Measurements from ENCODE around the gene APOL4.
"Not testable (repeated sequence)": the region's sequence is repeated elsewhere in the genome, so short reads cannot be mapped to it uniquely, and the experiment has no call there.

Gene APOL4, protein sequence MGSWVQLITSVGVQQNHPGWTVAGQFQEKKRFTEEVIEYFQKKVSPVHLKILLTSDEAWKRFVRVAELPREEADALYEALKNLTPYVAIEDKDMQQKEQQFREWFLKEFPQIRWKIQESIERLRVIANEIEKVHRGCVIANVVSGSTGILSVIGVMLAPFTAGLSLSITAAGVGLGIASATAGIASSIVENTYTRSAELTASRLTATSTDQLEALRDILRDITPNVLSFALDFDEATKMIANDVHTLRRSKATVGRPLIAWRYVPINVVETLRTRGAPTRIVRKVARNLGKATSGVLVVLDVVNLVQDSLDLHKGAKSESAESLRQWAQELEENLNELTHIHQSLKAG

DNA sequence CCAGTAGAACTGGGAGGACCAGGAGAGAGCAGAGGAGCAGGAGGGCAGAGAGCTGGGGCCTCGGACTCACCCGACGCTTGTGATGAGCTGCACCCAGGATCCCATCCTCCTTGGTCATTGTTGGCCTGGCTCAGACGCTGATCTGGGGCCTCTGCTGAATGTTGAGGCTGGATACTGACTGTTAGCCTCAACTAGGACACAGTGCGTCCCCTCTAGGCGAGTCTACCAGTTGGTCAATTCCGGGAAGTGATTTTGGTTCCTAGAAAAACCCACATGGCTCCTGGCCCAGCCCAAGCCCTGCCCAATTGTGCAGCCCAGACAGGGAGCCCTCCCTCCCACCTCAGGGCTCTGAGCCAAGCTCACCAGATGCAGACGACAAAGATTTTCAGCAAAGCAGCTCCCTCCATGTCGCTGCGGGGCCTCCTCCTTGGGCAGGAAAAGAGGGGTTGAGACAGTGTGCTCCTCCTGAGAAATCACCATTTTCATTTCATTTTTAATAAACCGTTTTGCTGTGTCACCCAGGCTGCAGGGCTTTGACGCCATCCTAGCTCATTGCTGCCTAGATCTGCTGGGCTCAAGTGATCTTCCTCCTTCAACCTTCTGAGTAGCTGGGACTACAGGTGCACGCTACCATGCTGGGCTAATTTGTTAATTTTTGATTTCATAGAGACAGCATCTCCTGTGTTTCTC is at the start of gene APOL4:
APOL4 (minus strand) TSS at position 180 of the 690 bp plus-strand sequence; CDS start at position 105, 75 bp downstream.
- no peaks in the 10 kb centered on the region for H3K36me3 ChIP-seq (ENCODE audit: control insufficient read depth, insufficient read depth, low read length)
- H3K27me3 ChIP-seq (ENCODE audit: control insufficient read depth, insufficient read depth, low read length): no peaks in the 10 kb centered on the region
- no peak within 1 kb of the TSS for H3K4me3 ChIP-seq (ENCODE audit: low read depth, low read length)
- H3K4me1 ChIP-seq (ENCODE audit: control insufficient read depth, insufficient read depth, low read length): peaks cover 11% of the 10 kb centered on the region
- H3K27ac ChIP-seq (ENCODE audit: low read depth, low read length): no peak within 1 kb of the TSS
- H3K9ac ChIP-seq (ENCODE audit: low read depth, low read length): no peak within 1 kb of the TSS
- no peaks in the 10 kb centered on the region for H3K9me3 ChIP-seq (ENCODE audit: control insufficient read depth, insufficient read depth, low read length)

DNA sequence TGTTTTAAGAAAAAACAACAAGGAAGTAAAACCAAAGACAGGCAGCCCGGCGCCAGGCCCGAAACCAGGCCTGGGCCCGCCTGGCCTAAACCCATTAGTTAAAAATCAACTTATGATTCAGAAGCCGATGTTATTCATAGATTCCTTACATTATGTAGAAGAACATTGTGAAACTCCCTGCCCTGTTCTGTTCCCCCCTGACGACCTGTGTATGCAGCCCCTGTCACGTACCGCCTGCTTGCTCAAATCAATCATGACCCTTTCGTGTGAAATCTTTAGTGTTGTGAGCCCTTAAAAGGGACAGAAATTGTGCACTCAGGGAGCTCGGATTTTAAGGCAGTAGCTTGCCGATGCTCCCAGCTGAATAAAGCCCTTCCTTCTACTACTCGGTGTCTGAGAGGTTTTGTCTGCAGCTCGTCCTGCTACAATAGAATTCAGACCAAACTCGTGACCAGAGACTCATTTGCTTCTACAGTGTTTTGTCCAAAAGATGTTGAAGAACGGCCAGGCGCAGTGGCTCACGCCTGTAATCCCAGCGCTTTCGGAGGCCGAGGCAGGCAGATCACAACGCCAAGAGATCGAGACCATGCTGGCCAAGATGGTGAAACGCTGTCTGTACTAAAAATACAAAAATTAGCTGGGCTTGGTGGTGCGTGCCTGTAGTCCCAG is 48.8 kb upstream of the APOL4 start:
- not testable (repeated sequence) for H3K27ac ChIP-seq (ENCODE audit: low read depth, low read length); H3K9ac ChIP-seq (ENCODE audit: low read depth, low read length); H3K4me3 ChIP-seq (ENCODE audit: low read depth, low read length); H3K27me3 ChIP-seq (ENCODE audit: control insufficient read depth, insufficient read depth, low read length); H3K4me1 ChIP-seq (ENCODE audit: control insufficient read depth, insufficient read depth, low read length); H3K36me3 ChIP-seq (ENCODE audit: control insufficient read depth, insufficient read depth, low read length)
- peaks cover 17% of the 10 kb centered on the region for H3K9me3 ChIP-seq (ENCODE audit: control insufficient read depth, insufficient read depth, low read length)

DNA sequence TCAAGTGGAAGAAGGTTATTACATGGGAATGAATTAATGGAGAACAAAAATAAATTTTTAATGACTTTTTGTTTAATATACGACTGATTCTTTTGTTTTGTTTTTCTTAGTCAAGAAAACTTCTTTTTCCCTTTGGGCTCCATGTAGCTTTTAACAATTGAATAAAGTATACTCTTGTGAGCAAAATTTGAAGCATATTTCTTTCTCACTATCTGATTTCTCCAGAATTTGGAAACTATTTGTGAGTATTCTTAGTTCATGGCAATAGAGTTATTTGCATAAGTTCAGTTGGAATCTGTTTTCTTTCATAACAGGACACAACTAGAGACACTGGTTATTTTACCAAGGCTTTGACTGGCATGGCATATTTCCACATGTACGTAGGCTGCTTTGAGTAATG is 47.6 kb upstream of the APOL4 start:
- H3K36me3 ChIP-seq (ENCODE audit: control insufficient read depth, insufficient read depth, low read length): no peaks in the 10 kb centered on the region
- H3K9ac ChIP-seq (ENCODE audit: low read depth, low read length): no peak overlapping the region
- no peaks in the 10 kb centered on the region for H3K27me3 ChIP-seq (ENCODE audit: control insufficient read depth, insufficient read depth, low read length)
- H3K4me1 ChIP-seq (ENCODE audit: control insufficient read depth, insufficient read depth, low read length): peaks cover 9% of the 10 kb centered on the region
- no peak overlapping the region for H3K4me3 ChIP-seq (ENCODE audit: low read depth, low read length)
- no peak overlapping the region for H3K27ac ChIP-seq (ENCODE audit: low read depth, low read length)
- H3K9me3 ChIP-seq (ENCODE audit: control insufficient read depth, insufficient read depth, low read length): peaks cover 17% of the 10 kb centered on the region

DNA sequence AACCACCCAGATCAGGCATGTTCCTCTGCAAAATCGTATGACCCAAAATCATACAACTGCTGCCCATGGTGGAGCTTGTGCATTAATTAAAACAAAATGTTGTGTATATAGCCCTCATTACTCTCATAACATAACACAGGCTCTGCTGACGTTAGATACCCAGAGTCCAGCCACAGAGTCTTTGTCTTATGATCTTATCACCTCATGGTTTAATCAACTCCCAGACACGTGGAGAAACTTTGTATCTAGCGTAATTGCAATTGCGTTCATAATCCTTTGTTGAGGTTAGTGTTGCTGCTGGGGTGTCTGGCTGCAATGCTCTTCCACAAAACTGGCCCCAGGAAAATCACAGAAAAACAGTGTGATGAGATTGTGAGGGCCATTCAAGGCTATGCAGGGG is 46.3 kb upstream of the APOL4 start:
- Histone ChIP-seq H3K36me3 (ENCODE audit: control insufficient read depth, insufficient read depth, low read length) (no peaks in the 10 kb centered on the region), H3K27ac (ENCODE audit: low read depth, low read length) (no peak overlapping the region), H3K4me1 (ENCODE audit: control insufficient read depth, insufficient read depth, low read length) (peaks cover 9% of the 10 kb centered on the region), H3K27me3 (ENCODE audit: control insufficient read depth, insufficient read depth, low read length) (no peaks in the 10 kb centered on the region), H3K4me3 (ENCODE audit: low read depth, low read length) (no peak overlapping the region), H3K9me3 (ENCODE audit: control insufficient read depth, insufficient read depth, low read length) (peaks cover 17% of the 10 kb centered on the region), H3K9ac (ENCODE audit: low read depth, low read length) (no peak overlapping the region)

DNA sequence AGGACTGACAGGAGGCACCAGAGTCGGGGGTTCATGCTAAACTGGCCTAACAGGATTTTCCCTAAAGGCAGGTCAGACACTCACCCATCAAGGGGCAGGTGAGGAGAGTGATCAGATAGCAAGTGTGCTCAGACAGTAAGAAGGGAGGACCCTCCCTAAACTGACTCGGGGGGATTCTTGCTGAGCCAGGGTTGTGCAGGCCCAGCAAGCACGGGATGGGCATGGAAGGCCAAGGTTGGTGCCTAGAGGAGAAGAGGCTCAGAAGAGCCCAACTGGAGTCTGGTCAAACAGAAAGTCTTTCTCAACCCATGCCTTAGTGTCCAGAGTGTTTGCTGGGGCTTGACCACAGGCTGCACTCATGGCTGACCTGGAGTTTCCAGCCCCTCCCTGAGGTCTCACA is 45.1 kb upstream of the APOL4 start:
- no peaks in the 10 kb centered on the region for H3K36me3 ChIP-seq (ENCODE audit: control insufficient read depth, insufficient read depth, low read length)
- peaks cover 9% of the 10 kb centered on the region for H3K4me1 ChIP-seq (ENCODE audit: control insufficient read depth, insufficient read depth, low read length)
- no peaks in the 10 kb centered on the region for H3K27me3 ChIP-seq (ENCODE audit: control insufficient read depth, insufficient read depth, low read length)
- H3K27ac ChIP-seq (ENCODE audit: low read depth, low read length): no peak overlapping the region
- no peak overlapping the region for H3K4me3 ChIP-seq (ENCODE audit: low read depth, low read length)
- H3K9me3 ChIP-seq (ENCODE audit: control insufficient read depth, insufficient read depth, low read length): peaks cover 17% of the 10 kb centered on the region
- no peak overlapping the region for H3K9ac ChIP-seq (ENCODE audit: low read depth, low read length)

DNA sequence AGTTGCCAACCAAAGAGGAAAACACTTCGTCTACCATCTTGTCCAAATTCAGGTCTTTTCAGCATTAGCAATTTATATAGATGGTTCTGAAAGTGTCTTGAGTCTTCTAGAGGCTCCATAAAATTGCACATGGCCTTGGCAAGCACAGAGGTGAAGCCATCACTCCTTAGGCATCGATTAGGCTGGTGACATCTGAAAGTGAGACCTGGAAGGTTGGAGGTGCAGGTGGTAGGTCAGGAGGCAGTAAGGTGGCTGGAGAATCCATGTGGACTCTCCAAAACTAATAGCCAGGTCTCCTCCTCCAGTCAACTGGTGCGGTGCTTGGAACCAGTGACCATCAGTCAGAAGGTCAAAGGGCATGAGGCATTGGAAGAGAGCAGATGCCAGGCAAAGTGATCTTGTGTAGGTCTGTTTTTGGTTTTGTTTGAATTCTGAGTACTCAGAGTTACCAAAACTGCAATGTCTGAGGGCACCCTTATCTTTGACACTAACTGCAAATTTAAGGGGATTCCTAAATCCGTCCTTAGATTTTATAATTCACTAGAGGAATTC is 44.3 kb upstream of the APOL4 start:
- Histone ChIP-seq H3K4me1 (ENCODE audit: control insufficient read depth, insufficient read depth, low read length) (peaks cover 3% of the 10 kb centered on the region; the same call in 1 of the 2 replicates), H3K27me3 (ENCODE audit: control insufficient read depth, insufficient read depth, low read length) (no peaks in the 10 kb centered on the region), H3K4me3 (ENCODE audit: low read depth, low read length) (no peak overlapping the region), H3K36me3 (ENCODE audit: control insufficient read depth, insufficient read depth, low read length) (no peaks in the 10 kb centered on the region), H3K9ac (ENCODE audit: low read depth, low read length) (no peak overlapping the region), H3K27ac (ENCODE audit: low read depth, low read length) (no peak overlapping the region), H3K9me3 (ENCODE audit: control insufficient read depth, insufficient read depth, low read length) (peaks cover 17% of the 10 kb centered on the region)

DNA sequence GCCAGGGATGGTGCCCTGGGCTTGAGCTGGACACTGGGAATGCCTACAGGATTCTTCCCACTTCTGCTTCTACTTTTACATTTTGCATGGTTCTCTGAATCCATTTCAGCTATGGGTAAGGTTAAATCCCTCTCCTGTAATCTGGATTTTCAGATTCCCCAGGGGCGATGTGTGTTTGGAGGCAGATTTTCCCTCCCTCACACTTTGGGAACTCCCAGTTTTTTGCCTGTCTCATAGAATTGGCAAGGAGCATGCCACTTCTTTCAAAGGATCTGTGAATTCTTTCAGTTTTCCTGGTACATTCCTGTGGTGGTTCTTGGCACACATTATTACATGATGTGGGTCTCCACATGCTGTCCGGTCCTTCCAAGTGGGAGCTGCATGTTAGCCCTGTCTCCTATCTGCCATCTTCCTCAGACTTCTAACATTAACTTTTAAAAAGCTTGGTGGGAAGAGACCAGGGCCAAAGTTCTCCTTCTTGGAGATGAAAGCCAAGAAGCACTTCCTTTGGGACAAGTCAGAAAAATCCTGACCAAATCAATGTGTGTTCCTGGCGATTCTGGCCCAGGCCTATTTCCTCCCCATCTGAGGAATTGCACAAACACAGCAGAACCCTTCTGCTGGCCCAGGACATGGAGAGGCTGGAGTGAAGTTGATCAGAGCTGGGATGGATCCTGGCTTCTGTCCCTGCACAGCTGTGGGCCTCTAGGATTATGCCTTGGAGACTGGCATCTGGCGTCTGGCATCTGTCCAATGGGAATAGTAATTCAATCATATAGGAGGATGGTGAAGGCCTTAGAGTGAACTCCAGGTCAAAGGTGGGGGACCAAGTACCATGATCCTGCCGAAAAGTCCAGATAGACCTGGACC is 43.1 kb upstream of the APOL4 start:
- H3K4me1 ChIP-seq (ENCODE audit: control insufficient read depth, insufficient read depth, low read length): peaks cover 3% of the 10 kb centered on the region; the same call in 1 of the 2 replicates
- H3K9ac ChIP-seq (ENCODE audit: low read depth, low read length): no peak overlapping the region
- H3K27ac ChIP-seq (ENCODE audit: low read depth, low read length): no peak overlapping the region
- no peaks in the 10 kb centered on the region for H3K27me3 ChIP-seq (ENCODE audit: control insufficient read depth, insufficient read depth, low read length)
- H3K9me3 ChIP-seq (ENCODE audit: control insufficient read depth, insufficient read depth, low read length): peaks cover 17% of the 10 kb centered on the region
- H3K36me3 ChIP-seq (ENCODE audit: control insufficient read depth, insufficient read depth, low read length): no peaks in the 10 kb centered on the region
- H3K4me3 ChIP-seq (ENCODE audit: low read depth, low read length): no peak overlapping the region

DNA sequence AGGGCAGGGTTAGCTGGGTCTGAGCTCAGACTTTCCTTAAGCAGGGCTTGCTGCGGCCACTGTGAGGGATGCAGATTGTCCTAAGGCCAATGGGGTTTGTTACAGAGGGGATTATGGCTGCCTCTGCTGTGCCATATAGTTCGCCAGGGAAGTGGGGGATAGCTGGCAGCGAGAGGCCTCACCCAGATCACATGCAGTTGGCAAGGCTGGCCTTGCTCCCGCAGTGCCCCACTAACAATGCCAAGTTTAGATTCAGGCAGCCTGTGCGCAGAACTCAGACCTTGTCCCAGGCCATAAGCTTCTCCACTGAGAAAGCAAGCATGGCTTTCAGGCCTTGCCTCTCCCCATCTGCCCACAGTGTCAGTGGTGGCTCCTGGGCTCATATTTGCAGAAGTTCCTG is 42.4 kb upstream of the APOL4 start:
- Histone ChIP-seq H3K9ac (ENCODE audit: low read depth, low read length) (no peak overlapping the region), H3K4me1 (ENCODE audit: control insufficient read depth, insufficient read depth, low read length) (peaks cover 7% of the 10 kb centered on the region; the same call in 1 of the 2 replicates), H3K9me3 (ENCODE audit: control insufficient read depth, insufficient read depth, low read length) (peaks cover 11% of the 10 kb centered on the region), H3K27ac (ENCODE audit: low read depth, low read length) (no peak overlapping the region), H3K4me3 (ENCODE audit: low read depth, low read length) (no peak overlapping the region), H3K36me3 (ENCODE audit: control insufficient read depth, insufficient read depth, low read length) (no peaks in the 10 kb centered on the region), H3K27me3 (ENCODE audit: control insufficient read depth, insufficient read depth, low read length) (no peaks in the 10 kb centered on the region)

DNA sequence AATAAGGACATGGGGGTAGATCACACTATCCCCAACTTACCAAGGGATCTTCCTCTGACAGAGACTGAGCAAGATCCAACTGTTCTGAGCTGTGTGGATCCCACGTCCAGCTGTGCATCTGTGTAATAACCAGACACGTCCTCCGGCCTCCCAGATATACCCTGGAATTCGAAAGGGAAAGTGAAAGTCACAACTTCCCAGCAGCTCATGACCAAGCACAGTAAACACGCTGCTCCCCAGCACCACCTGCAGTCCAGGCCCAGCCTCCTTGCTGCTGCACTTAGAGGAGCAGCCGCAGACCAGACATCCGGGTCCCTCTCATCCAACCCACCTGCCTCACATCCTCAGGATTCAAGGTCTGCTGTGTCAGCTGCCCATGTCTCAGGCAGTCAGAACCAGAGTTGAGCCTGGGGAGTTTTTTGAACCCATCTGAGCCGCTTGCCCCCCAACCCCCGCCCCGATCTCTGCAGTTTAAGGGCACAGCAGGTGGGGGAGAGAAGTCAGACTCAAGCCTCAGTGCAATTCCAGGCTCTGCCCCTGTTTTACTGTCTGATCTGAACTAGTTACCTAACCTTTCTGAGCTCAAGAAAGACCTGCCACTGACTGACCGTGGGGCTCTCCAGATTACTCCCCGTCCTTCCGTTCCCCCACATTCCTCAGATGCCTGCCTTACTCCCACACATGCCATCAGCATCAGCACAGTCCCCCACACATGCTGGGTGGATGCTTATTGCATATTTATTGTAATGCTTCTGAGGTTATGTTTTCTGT is 38.0 kb upstream of the APOL4 start, which contains the start of gene APOL2:
APOL2 (minus strand) TSS at position 127 of the 771 bp plus-strand sequence. CDS start 6,365 bp downstream, outside the sequence.
- Histone ChIP-seq H3K27ac (ENCODE audit: low read depth, low read length) (peak within 1 kb of the TSS; percentile 56), H3K9ac (ENCODE audit: low read depth, low read length) (peak within 1 kb of the TSS; percentile 57), H3K9me3 (ENCODE audit: control insufficient read depth, insufficient read depth, low read length) (no peaks in the 10 kb centered on the region)

DNA sequence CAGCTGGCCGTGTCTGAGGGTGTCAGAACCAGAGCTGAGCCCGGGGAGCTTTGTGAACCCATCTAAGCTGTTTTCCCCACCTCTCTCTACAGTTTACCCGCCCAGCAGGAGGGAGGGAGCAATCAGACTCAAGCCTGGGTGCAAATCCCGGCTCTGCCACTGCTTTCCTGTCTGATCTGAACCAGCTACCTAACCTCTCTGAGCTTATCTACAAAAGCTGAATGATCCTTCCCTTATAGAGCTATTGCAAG is 37.5 kb upstream of the APOL4 start:
- Histone ChIP-seq H3K4me1 (ENCODE audit: control insufficient read depth, insufficient read depth, low read length) (peaks cover 11% of the 10 kb centered on the region; the same call in 1 of the 2 replicates), H3K9me3 (ENCODE audit: control insufficient read depth, insufficient read depth, low read length) (no peaks in the 10 kb centered on the region), H3K9ac (ENCODE audit: low read depth, low read length) (peak overlapping the region; percentile 57), H3K27ac (ENCODE audit: low read depth, low read length) (peak overlapping the region; percentile 56), H3K27me3 (ENCODE audit: control insufficient read depth, insufficient read depth, low read length) (no peaks in the 10 kb centered on the region), H3K4me3 (ENCODE audit: low read depth, low read length) (peak overlapping the region; percentile 71), H3K36me3 (ENCODE audit: control insufficient read depth, insufficient read depth, low read length) (0 out of 2 replicates have a peak, but pooled peaks cover 2% of the 10 kb centered on the region)

More for the DNA sequence above, 38.0 kb upstream of the APOL4 start, which contains the start of gene APOL2:
- no peaks in the 10 kb centered on the region for H3K27me3 ChIP-seq (ENCODE audit: control insufficient read depth, insufficient read depth, low read length)
- H3K4me3 ChIP-seq (ENCODE audit: low read depth, low read length): peak within 1 kb of the TSS; percentile 71
- peaks cover 11% of the 10 kb centered on the region; the same call in 1 of the 2 replicates for H3K4me1 ChIP-seq (ENCODE audit: control insufficient read depth, insufficient read depth, low read length)
- H3K36me3 ChIP-seq (ENCODE audit: control insufficient read depth, insufficient read depth, low read length): 0 out of 2 replicates have a peak, but pooled peaks cover 2% of the 10 kb centered on the region

Measured in HUES48 (cell line).